SK-N-SH (cell line): ENCODE results near the gene DGKE.

Experiments
- CTCF ChIP-seq: fragments of 200-600 bp; sonication (generic); IDR thresholded peaks from 2 replicates; pipeline ENCODE4 v1.6.1; 2017; ENCODE audit warnings: antibody characterized with exemption, mild to moderate bottlenecking, moderate library complexity
- ELF1 ChIP-seq: IDR thresholded peaks from 2 replicates; pipeline ENCODE4 v1.4.0; 2012
- EP300 ChIP-seq, 2 experiments: IDR thresholded peaks; 2 replicates each; pipeline versions ENCODE4 v1.4.0 to v1.6.1; 2012; ENCODE audit warnings: borderline replicate concordance in 1 of 2, low read depth in 1 of 2, low read length in 1 of 2
- GATA2 ChIP-seq: sonication (generic); formaldehyde crosslinking; IDR thresholded peaks from 2 replicates; pipeline ENCODE4 v1.5.0; 2020; ENCODE audit warnings: mild to moderate bottlenecking, missing genetic modification reagents
- MAX ChIP-seq: IDR thresholded peaks from 2 replicates; pipeline ENCODE4 v1.4.0; 2012; ENCODE audit warnings: low read depth
- MEF2A ChIP-seq: IDR thresholded peaks from 2 replicates; pipeline ENCODE4 v1.4.0; 2012; ENCODE audit warnings: low read depth, borderline replicate concordance
- PBX3 ChIP-seq: IDR thresholded peaks from 2 replicates; pipeline ENCODE4; 2012
- POLR2AphosphoS5 ChIP-seq: IDR thresholded peaks from 2 replicates; pipeline ENCODE4 v1.6.1; 2012; ENCODE audit warnings: low read depth, low read length
- RAD21 ChIP-seq: IDR thresholded peaks from 2 replicates; pipeline ENCODE4 v1.6.1; 2012; ENCODE audit warnings: mild to moderate bottlenecking, low read length
- RFX5 ChIP-seq: IDR thresholded peaks from 2 replicates; pipeline ENCODE4 v1.6.1; 2012; ENCODE audit warnings: mild to moderate bottlenecking, improper control_type of control experiment, low read length
- SMC3 ChIP-seq: IDR thresholded peaks from 2 replicates; pipeline ENCODE4 v1.6.1; 2012; ENCODE audit warnings: low read depth, low read length, improper control_type of control experiment
- YY1 ChIP-seq: IDR thresholded peaks from 2 replicates; pipeline ENCODE4 v1.4.0; 2012; ENCODE audit warnings: low read depth, mild to moderate bottlenecking
- ZBTB33 ChIP-seq: IDR thresholded peaks from 2 replicates; pipeline ENCODE4 v1.4.0; 2012; ENCODE audit warnings: low read depth, borderline replicate concordance

- TF ChIP-seq MAX (no peak), CTCF (no peak), EP300 (IDR thresholded peaks at IDR 0.05; ENCODE audit: borderline replicate concordance in 1 of 2, low read depth in 1 of 2, low read length in 1 of 2) (no peak), RAD21 (no peak), YY1 (no peak), POLR2AphosphoS5 (no peak), SMC3 (no peak), ZBTB33 (no peak), MEF2A (no peak), PBX3 (no peak), GATA2 (CRISPR knock-in tag) (no peak), RFX5 (no peak), ELF1 (no peak)
Measured at GRCh38 chr17:56896968-56897359, 63.0 kb downstream of the DGKE start.
